MCF 10A (cell line): ENCODE data around the gene HES5. TPM values are rescaled to one million over a fixed set of nuclear protein-coding genes. Genes with fewer than 3 reads are reported as not detected.

Source experiments
- BruUV-seq: library from RNA; stranded (reverse); fragments of 400-500 nt; replicated peaks from 2 replicates; lab custom pipeline; 2021; lab: Mats Ljungman, UMichigan
- CTCF ChIA-PET: fragments of 300-600 bp; sonication (Branson Sonifier 250); formaldehyde crosslinking; extraction: SDS; loops from one replicate; lab custom pipeline; 2021; ENCODE audit warnings: antibody characterized with exemption, inconsistent platforms; lab: Yijun Ruan, JAX
- POLR2A ChIA-PET: fragments of 300-600, 350-650 bp; sonication (Branson Sonifier 250); formaldehyde crosslinking; extraction: SDS; loops from one replicate; lab custom pipeline; 2020; ENCODE audit warnings: antibody characterized with exemption, inconsistent platforms; lab: Yijun Ruan, JAX
- DNase-seq: peaks from one replicate; pipeline ENCODE4 v3.0.0-alpha.2; 2018; ENCODE audit not compliant: unreplicated experiment
- H3K27ac Mint-ChIP-seq: one replicate; pipeline ENCODE4 v1.8.0; 2022; ENCODE audit warnings: mild to moderate bottlenecking, low read depth, mixed read lengths; ENCODE audit not compliant: unreplicated experiment
- H3K27me3 Mint-ChIP-seq: one replicate; pipeline ENCODE4 v1.8.0; 2022; ENCODE audit warnings: mixed read lengths; ENCODE audit not compliant: insufficient read depth, unreplicated experiment
- H3K36me3 Mint-ChIP-seq: one replicate; pipeline ENCODE4 v1.8.0; 2022; ENCODE audit warnings: mild to moderate bottlenecking, moderate library complexity, mixed read lengths; ENCODE audit not compliant: insufficient read depth, unreplicated experiment
- H3K4me1 Mint-ChIP-seq: one replicate; pipeline ENCODE4 v1.8.0; 2022; ENCODE audit warnings: mixed read lengths; ENCODE audit not compliant: insufficient read depth, unreplicated experiment
- H3K4me3 Mint-ChIP-seq: one replicate; pipeline ENCODE4 v1.8.0; 2022; ENCODE audit warnings: mild to moderate bottlenecking, moderate library complexity, mixed read lengths; ENCODE audit not compliant: unreplicated experiment
- H3K9me3 Mint-ChIP-seq: one replicate; pipeline ENCODE4 v1.8.0; 2022; ENCODE audit warnings: mixed read lengths; ENCODE audit not compliant: unreplicated experiment
- intact Hi-C: fragments of 100-400 bp; cut with micrococcal nuclease; formaldehyde crosslinking; loops from 2 replicates; pipeline ENCODE4 v1.14.1; 2022
- total RNA-seq: library from RNA; stranded (reverse); gene quantifications from 2 replicates; pipeline ENCODE4 v1.2.3, GENCODE V29; 2022
- TF ChIP-seq, protein P1 (sequence below): fragments of 200-600 bp; IDR thresholded peaks from one replicate; pipeline ENCODE4 v1.8.0; 2022; ENCODE audit warnings: antibody characterized with exemption, mild to moderate bottlenecking; ENCODE audit not compliant: unreplicated experiment

The HES5 gene
- total RNA-seq, 1 experiment from 2014 or later: not detected

DNA sequence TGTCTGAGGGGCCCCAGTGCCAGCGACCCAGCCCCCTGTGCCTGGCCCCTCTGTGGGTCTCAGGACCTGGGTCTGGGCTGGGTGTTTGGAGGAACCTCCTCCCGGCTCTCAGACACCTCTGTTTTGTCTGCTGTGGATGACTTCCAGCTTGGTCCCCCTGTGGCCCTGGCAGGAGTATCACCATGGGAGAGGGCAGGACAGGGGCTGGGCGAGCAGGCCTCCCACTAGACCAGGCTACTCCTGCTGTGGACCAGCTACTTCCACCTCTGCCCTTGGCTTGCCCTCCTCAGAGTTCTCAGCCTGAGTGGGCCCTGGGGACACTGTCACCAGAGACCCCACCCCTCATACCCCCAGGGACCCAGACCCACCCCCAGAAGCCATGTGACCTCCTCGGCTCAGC is 32.2 kb downstream of the HES5 start:
- Mint-ChIP-seq H3K4me1 (peaks cover 21% of the 10 kb centered on the region), H3K4me3 (no peak overlapping the region), H3K27ac (no peak overlapping the region), H3K27me3 (no peaks in the 10 kb centered on the region), H3K36me3 (peaks cover 18% of the 10 kb centered on the region), H3K9me3 (no peaks in the 10 kb centered on the region)
- TF ChIP-seq, protein P1, sequence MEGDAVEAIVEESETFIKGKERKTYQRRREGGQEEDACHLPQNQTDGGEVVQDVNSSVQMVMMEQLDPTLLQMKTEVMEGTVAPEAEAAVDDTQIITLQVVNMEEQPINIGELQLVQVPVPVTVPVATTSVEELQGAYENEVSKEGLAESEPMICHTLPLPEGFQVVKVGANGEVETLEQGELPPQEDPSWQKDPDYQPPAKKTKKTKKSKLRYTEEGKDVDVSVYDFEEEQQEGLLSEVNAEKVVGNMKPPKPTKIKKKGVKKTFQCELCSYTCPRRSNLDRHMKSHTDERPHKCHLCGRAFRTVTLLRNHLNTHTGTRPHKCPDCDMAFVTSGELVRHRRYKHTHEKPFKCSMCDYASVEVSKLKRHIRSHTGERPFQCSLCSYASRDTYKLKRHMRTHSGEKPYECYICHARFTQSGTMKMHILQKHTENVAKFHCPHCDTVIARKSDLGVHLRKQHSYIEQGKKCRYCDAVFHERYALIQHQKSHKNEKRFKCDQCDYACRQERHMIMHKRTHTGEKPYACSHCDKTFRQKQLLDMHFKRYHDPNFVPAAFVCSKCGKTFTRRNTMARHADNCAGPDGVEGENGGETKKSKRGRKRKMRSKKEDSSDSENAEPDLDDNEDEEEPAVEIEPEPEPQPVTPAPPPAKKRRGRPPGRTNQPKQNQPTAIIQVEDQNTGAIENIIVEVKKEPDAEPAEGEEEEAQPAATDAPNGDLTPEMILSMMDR: no peak
- DNase-seq: no peak
- POLR2A ChIA-PET: no interaction called here
- BruUV-seq: no TSS peak
- CTCF ChIA-PET: no interaction called here
- intact Hi-C loops: no loop called here

DNA sequence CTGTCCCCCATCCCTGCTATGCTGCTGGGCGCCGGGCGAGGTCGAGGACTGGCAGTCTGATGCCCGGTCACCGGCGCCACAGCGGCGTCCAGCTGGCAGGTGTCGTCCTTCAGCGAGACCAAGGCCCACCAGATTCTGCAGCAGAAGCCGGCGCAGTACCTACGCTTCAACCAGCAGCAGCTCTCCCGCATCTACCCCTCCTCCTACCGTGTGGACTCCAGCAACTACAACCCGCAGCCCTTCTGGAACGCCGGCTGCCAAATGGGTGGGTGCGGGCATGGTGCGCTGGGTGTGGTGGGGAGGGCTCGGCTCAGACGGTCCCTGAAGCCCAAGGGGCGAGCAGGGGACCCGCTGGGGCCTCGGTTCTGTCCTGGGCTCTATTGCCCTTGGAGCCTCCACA is 33.3 kb downstream of the HES5 start:
- intact Hi-C loops: no loop called here
- TF ChIP-seq, protein P1: no peak
- Mint-ChIP-seq H3K4me3 (no peak overlapping the region), H3K36me3 (peaks cover 18% of the 10 kb centered on the region), H3K27ac (no peak overlapping the region), H3K27me3 (no peaks in the 10 kb centered on the region), H3K4me1 (peaks cover 21% of the 10 kb centered on the region), H3K9me3 (no peaks in the 10 kb centered on the region)
- POLR2A ChIA-PET: no interaction called here
- CTCF ChIA-PET: no interaction called here
- BruUV-seq: no TSS peak
- no peak for DNase-seq

DNA sequence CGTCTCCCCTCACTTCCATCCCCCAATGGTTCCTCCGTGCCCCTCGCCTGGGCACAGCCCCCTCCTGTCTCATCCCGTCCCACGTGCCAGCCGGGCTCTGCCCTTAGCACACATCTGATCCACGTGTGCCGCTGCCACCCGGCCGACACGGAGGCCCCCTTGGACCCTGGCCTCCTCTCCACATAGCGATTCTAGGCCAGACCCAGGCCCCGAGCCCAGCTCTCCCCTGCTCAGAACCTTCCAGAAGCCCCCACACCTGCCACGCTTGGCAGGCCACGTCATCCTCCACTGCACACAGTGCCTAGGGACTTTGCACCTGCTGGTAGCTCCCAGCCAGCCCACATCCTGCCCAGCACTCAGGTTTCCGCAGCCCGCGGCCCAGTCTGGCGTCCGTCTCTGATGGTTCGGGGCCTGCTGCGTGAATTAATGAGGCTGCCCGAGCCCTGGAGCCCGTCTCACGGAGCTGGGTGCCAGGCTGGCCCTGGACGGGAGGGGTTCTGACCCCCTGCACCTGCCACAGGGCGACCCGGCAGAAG is 33.9 kb downstream of the HES5 start:
- H3K27ac Mint-ChIP-seq: no peak overlapping the region
- TF ChIP-seq, protein P1: no peak
- DNase-seq: no peak
- H3K36me3 Mint-ChIP-seq: peaks cover 22% of the 10 kb centered on the region
- POLR2A ChIA-PET: no interaction called here
- peaks cover 21% of the 10 kb centered on the region for H3K4me1 Mint-ChIP-seq
- H3K4me3 Mint-ChIP-seq: no peak overlapping the region
- CTCF ChIA-PET: no interaction called here
- H3K27me3 Mint-ChIP-seq: no peaks in the 10 kb centered on the region
- no peaks in the 10 kb centered on the region for H3K9me3 Mint-ChIP-seq
- intact Hi-C loops: no loop called here
- no TSS peak for BruUV-seq

DNA sequence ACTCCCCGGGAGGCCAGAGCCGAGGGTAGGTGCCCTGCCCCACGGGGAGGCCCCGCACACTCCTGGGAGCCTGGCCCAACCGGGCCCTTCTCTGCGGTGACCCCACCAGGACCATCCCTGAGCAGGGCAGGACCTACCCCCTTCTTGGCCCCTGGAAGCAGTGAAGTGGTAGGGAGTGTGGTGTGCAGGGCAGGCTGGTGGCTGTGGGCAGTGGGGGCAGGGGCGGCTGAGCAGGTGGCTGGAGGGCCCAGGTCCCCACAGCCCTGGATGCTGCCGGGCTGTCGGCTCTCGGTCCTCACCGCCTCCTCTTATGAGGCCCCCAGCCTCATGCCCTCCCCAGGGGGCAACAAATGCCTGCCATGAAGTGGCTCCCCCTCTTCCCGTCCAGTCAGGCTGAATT is 34.5 kb downstream of the HES5 start:
- intact Hi-C loops: no loop called here
- BruUV-seq: no TSS peak
- Mint-ChIP-seq H3K4me1 (peaks cover 21% of the 10 kb centered on the region), H3K4me3 (no peak overlapping the region), H3K9me3 (no peaks in the 10 kb centered on the region), H3K27me3 (no peaks in the 10 kb centered on the region), H3K27ac (no peak overlapping the region), H3K36me3 (peaks cover 25% of the 10 kb centered on the region)
- TF ChIP-seq, protein P1: no peak
- ChIA-PET POLR2A (interaction anchor here (1.3 kb wide), 1 partner anchor 26 kb away, joined by 3 read pairs; no protein-coding TSS in a partner anchor), CTCF (interaction anchor here (0.8 kb wide), 1 partner anchor 1150 kb away, joined by 5 read pairs; no protein-coding TSS in a partner anchor)
- DNase-seq: no peak
